Skeletal muscle cell (primary cell): ENCODE measurements around the gene PAGR1.
"Not testable (repeated sequence)": the region's sequence is repeated elsewhere in the genome, so short reads cannot be mapped to it uniquely, and the experiment has no call there.

Experiments used
- DNase-seq: peaks from one replicate; pipeline ENCODE4 v3.0.0-alpha.2; 2010; ENCODE audit warnings: low read depth
- H3K4me3 ChIP-seq: 2 replicates; pipeline ENCODE4 v1.5.1; 2011; ENCODE audit warnings: low read depth, mild to moderate bottlenecking, control low read depth, low read length, moderate library complexity

Gene PAGR1

GRCh38 chr16:29857133-29857760, 41.3 kb downstream of the PAGR1 start:
- DNase-seq = peak; percentile 37
- no peak overlapping the region for H3K4me3 ChIP-seq

DNA sequence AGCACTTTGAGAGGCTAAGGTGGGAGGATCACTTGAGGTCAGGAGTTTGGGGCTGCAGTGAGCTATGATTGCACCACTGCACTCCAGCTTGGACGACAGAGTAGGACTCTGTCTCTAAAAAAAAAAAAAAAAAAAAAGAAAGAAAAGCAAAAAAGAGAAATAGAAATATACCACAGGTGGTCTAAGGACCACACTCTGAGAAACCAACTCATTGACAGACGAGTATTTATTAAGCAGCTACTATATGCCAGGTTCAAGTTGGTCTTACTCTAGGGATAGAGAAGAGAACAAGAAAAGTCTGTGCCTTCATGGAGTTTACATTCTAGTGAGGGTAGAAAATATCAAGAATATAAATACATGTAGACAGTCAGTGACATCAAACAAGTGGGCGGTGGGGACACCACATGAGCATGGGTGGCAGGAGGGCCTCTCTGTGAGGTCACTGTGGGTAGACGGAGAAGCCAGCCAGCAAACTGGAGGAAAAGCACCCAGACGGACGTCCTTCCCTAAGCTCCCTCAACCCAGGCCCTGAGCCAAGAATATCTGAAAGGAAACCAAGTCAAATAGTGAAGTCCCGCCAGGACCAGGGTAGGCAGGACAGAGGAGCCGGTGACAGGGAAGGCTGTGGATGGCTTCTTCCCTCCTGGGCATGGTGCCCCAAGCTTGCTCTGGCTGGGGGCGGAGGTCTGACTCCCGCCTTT, 42.3 kb downstream of the PAGR1 start:
- no peak overlapping the region for H3K4me3 ChIP-seq

DNA sequence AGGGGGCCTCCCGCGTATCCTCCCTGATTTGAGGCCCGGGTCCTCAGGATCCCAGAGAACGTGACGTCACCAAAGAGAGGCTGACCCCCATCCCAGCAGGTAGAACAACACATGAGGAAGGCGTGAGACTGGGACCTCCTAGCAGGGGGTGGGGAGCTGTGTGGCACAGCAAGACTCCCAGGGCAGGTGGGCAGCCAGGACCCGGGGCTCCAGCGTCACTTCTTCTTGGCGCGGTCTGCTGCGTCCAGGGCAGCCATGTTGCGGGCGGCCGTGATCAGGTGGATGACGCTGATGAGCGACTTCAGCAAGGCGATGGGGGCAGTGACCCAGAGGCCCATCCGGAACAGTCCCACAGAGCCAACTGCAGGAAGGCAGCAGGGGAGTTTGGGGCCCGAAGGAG, 43.0 kb downstream of the PAGR1 start:
- DNase-seq = no peak
- no peak overlapping the region for H3K4me3 ChIP-seq

More for the DNA sequence above, 42.3 kb downstream of the PAGR1 start:
- DNase-seq = no peak

DNA sequence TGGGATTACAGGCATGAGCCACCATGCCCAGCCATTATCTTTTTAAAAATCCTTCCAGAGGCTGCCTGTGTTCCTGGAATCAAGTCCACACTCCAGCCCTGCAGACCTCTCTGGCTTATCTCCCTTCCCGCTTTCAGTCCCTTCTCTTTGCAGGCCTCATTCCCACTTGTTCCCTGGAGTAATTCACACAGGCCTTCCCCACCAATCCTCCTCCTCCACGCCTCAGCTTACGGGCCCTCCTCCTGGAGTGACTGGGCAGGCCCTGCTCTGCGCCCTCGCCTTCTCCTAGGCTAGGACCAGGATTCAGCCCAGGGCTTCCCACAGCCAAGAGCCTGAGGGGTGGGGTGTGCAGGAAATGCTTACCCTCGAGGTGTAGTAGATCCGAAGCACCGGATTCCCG, 44.3 kb downstream of the PAGR1 start:
- no peak overlapping the region for H3K4me3 ChIP-seq
- DNase-seq = no peak

GRCh38 chr16:29862383-29862883, 46.5 kb downstream of the PAGR1 start:
- no peak for DNase-seq
- peak overlapping the region; percentile 84 for H3K4me3 ChIP-seq

DNA sequence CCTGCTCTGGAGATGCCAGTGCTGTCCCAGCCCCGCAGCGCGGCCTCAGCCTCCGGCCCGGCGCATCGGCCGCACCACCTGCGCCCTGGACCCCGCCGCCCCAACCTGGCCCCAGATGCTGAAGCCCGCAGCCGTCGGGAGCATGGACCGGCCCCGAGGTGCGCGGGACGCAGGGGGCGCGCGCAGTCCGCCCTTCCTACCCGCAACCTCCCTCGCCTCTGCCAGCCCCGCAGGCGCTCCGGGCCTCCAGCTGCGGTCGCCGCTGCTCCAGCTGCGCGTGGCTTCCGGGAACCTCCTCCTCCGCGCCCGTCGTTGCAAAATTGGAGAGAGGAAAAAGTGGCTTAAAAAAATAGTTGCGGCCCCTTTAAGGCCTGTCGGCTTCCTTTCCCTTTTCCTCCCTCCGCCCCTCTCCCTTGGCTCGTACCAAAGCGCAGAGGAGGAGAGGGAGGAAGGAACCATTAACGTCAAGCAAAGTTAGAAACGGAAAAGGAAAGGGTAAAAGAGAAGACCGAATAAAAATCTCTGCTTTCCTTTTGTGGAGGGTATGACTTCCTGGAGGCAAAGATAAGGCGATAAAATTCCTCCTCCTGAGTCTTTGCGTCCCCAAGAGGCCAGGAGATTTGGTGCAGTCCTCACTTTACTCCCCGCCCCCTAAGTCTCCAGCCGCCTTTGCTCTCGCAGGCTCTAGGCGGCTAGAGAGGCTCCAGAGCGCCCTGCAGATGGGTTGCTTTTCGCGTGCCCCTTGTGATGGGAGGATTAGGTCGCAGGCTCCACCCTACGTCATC, 47.1 kb downstream of the PAGR1 start, which contains the start of gene CDIPT:
Gene CDIPT (minus strand): TSS at position 343 of the 785 bp plus-strand sequence. CDS start 369 bp downstream, outside the sequence.
- H3K4me3 ChIP-seq = peak within 1 kb of the TSS; percentile 84
- peak; percentile 90 for DNase-seq

- DNase-seq = no peak
- H3K4me3 ChIP-seq = peak overlapping the region; percentile 84
Measured at GRCh38 chr16:29863669-29863984, 47.7 kb downstream of the PAGR1 start.

DNA sequence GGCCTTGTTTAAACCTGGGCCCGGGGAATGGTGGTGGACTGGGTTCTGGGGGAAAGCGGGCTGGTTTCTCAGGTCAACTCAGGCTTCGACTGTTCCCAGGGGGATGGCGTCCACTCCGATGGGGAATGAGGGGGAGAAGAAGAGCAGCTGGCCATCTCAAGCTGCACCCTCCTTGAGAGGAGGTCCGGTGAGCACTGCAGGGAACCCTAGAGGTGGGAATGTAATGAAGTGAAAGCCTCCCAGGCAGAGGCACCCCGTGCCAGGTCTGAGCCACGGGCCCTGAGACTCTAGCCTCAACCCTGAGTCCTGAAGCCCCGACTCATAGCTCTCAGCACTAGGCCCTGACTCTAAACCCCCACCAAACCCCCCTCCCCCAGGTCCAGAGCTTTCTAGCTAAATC, 48.3 kb downstream of the PAGR1 start:
- H3K4me3 ChIP-seq = no peak overlapping the region

GRCh38 chr16:29868396-29869009, 52.6 kb downstream of the PAGR1 start:
- no peak for DNase-seq
- H3K4me3 ChIP-seq = no peak overlapping the region

More for the DNA sequence above, 48.3 kb downstream of the PAGR1 start:
- no peak for DNase-seq

DNA sequence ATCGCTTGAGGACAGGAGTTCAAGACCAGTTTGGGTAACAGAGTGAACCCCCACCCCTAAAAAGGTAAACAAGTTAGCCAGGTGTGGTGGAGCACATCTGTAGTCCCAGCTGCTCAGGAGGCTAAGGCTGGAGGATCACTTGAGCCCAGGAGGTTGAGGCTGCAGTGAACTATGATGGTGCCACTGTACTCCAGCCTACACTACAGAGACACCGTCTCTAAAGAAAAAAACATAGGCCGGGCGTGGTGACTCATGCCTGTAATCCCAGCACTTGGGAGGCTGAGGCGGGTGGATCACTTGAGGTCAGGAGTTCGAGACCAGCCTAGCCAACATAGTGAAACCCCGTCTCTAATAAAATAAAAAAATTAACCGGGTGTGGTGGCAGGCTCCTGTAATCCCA, 53.1 kb downstream of the PAGR1 start:
- not testable (repeated sequence) for H3K4me3 ChIP-seq, DNase-seq
